Right lobe of liver (tissue), 6 donors: Measurements from ENCODE around the gene VAV3. TPM values are rescaled to one million over a fixed set of nuclear protein-coding genes. Genes with fewer than 3 reads are reported as not detected.

Experiments
- ATAC-seq, 4 donors: fragments of 200-7000 bp; cut with Tn5 transposase; one replicate each; pipeline ENCODE4 v1.9.1; 2020; ENCODE audit warnings: mild to moderate bottlenecking in 4 of 4, moderate library complexity in 4 of 4
- DNase-seq, 3 donors: peaks; one replicate each; pipeline ENCODE4 v3.0.0-alpha.2; 2020
- H3K27ac ChIP-seq, 3 donors: fragments of 200-600 bp; one replicate each; pipeline ENCODE4 v1.8.0; 2022
- H3K27me3 ChIP-seq, 2 donors: fragments of 200-600 bp; one replicate each; pipeline ENCODE4 v1.8.0; 2022
- H3K36me3 ChIP-seq, 4 donors: fragments of 200-600 bp; sonication (generic) in 1 of 4; one replicate each; pipeline versions ENCODE4 v1.5.1 to v1.8.0; 2017 to 2022; ENCODE audit warnings: control low read depth in 1 of 4
- H3K4me1 ChIP-seq, 4 donors: fragments of 200-600 bp; sonication (generic) in 1 of 4; one replicate each; pipeline versions ENCODE4 v1.5.1 to v1.8.0; 2017 to 2022; ENCODE audit warnings: control low read depth in 1 of 4
- H3K4me3 ChIP-seq, 3 donors: fragments of 200-600 bp; one replicate each; pipeline ENCODE4 v1.8.0; 2022
- H3K9me3 ChIP-seq, 4 donors: fragments of 200-600 bp; sonication (generic) in 1 of 4; one replicate each; pipeline versions ENCODE4 v1.5.1 to v1.8.0; 2017 to 2022; ENCODE audit warnings: control low read depth in 1 of 4
- POLR2A ChIP-seq: fragments of 450-650 bp; IDR thresholded peaks from one replicate; pipeline ENCODE4 v1.6.1; 2017; ENCODE audit warnings: antibody characterized with exemption, mild to moderate bottlenecking
- WGBS: methylation state at CpG from one replicate; pipeline ENCODE4 v1.1.6; 2018; ENCODE audit warnings: low coverage, low lambda C conversion rate; ENCODE audit not compliant: insufficient coverage; ENCODE audit errors: missing lambda C conversion rate; 5-methylcytosine and 5-hydroxymethylcytosine counted together
- intact Hi-C, 2 donors: fragments of 100-400 bp; cut with DNase I; formaldehyde crosslinking; loops; one replicate each; pipeline versions ENCODE4 v1.11.2 to v1.14.1; 2022
- total RNA-seq, 6 experiments: library from RNA; depleted of rRNA in 2 of 6; stranded (reverse); fragments of >200 nt in 2 of 6; fragmentation: NEBNext Ultra II Directional in 3 of 6; extraction: Animal tissue kit (Norgen Biotek cat#: 25700) in 3 of 6; gene quantifications; one replicate each; pipeline versions ENCODE4 v1.1.0 to v1.2.4, GENCODE V29; 2016 to 2023
- TF ChIP-seq, protein P1 (sequence below), 4 donors: fragments of 200-600 bp in 3 of 4; fragments of 450-650 bp in 1 of 4; IDR thresholded peaks; one replicate each; pipeline versions ENCODE4 v1.5.1 to v1.8.0; 2016 to 2022; ENCODE audit warnings: antibody characterized with exemption in 4 of 4, mild to moderate bottlenecking in 2 of 4
- donor health status: DM: no; HTN: yes; CAD: no.
- donor health status: DM: no; HTN: no; CAD: no.
- donor health status: DM: no; HTN: no; CAD: no.
- donor health status: DM: no; HTN: yes; CAD: no.
- donor health status: DM: no; HTN: yes; CAD: no.

Gene VAV3
- total RNA-seq, 6 experiments from 2014 or later = 0.77 to 3.6 (median 1.5) TPM

DNA sequence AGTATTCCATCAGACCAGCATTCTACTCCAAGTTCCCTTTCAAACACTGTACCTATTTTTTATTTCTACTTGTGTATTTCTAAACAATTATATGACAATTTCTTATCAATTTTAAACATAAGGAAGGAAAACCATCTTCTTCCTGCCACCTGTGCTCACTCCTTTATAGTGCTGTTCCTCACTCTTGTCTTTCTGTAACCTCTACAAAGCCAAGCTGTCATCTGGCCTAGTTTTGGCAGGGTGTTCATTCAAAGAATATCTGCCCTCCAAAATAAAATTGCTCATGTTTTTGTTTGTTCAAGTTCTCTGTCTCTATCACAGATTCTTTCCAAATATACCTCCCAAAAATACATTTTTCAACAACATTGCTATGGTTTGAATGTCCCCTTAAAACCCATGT lies 360.2 kb downstream of the VAV3 start:
- no peak for DNase-seq
- Histone ChIP-seq H3K27me3 (no peaks in the 10 kb centered on the region), H3K4me1 (no peaks in the 10 kb centered on the region), H3K27ac (no peak overlapping the region), H3K36me3 (no peaks in the 10 kb centered on the region), H3K9me3 (no peaks in the 10 kb centered on the region), H3K4me3 (no peak overlapping the region)
- ATAC-seq = no peak
- TF ChIP-seq POLR2A = no peak
- TF ChIP-seq, protein P1, sequence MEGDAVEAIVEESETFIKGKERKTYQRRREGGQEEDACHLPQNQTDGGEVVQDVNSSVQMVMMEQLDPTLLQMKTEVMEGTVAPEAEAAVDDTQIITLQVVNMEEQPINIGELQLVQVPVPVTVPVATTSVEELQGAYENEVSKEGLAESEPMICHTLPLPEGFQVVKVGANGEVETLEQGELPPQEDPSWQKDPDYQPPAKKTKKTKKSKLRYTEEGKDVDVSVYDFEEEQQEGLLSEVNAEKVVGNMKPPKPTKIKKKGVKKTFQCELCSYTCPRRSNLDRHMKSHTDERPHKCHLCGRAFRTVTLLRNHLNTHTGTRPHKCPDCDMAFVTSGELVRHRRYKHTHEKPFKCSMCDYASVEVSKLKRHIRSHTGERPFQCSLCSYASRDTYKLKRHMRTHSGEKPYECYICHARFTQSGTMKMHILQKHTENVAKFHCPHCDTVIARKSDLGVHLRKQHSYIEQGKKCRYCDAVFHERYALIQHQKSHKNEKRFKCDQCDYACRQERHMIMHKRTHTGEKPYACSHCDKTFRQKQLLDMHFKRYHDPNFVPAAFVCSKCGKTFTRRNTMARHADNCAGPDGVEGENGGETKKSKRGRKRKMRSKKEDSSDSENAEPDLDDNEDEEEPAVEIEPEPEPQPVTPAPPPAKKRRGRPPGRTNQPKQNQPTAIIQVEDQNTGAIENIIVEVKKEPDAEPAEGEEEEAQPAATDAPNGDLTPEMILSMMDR (IDR thresholded peaks at IDR 0.05) = no peak
- intact Hi-C loops = no loop called here

GRCh38 chr1:107600607-107601160 lies 364.3 kb downstream of the VAV3 start:
- Histone ChIP-seq H3K4me1 (peaks cover 0 to 8% (median 0%) of the 10 kb centered on the region in 4 donors), H3K27me3 (no peaks in the 10 kb centered on the region), H3K36me3 (no peaks in the 10 kb centered on the region), H3K9me3 (no peaks in the 10 kb centered on the region), H3K27ac (no peak overlapping the region), H3K4me3 (no peak overlapping the region)
- WGBS = 57% methylated on average over 1 of the region's 3 CpGs
- intact Hi-C loops = no loop called here
- no peak for DNase-seq
- ATAC-seq = no peak
- TF ChIP-seq, protein P1 (IDR thresholded peaks at IDR 0.05) = no peak
- no peak for TF ChIP-seq POLR2A

DNA sequence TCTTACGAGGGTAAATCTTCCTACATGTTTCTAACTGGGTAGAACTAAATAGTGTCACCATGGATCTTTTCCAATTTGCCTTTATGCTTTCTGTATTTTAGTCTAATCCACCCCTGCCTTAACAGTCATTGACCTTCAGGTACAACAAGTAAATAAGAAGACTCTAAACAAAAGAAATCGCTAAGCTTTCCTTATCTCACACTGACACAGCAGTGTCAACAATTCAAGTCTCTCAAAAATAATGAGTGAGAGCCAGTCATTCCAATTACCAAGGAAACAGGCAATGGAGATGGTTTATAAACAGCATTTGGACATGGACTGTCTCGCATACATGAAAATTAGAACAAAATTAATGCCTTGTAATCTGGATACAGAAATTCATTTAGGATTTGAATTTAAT lies 365.8 kb downstream of the VAV3 start:
- intact Hi-C loops = no loop called here
- Histone ChIP-seq H3K4me1 (peaks cover 0 to 8% (median 0%) of the 10 kb centered on the region in 4 donors), H3K4me3 (no peak overlapping the region), H3K9me3 (no peaks in the 10 kb centered on the region), H3K27ac (no peak overlapping the region), H3K36me3 (no peaks in the 10 kb centered on the region), H3K27me3 (no peaks in the 10 kb centered on the region)
- DNase-seq (no peak), ATAC-seq (no peak)
- TF ChIP-seq, protein P1 (IDR thresholded peaks at IDR 0.05) = no peak
- TF ChIP-seq POLR2A = no peak
- 61% methylated on average over 3 of the region's 3 CpGs for WGBS

GRCh38 chr1:107597290-107597689 lies 367.7 kb downstream of the VAV3 start:
- peak; percentile 32 to 89 (median 68) for ATAC-seq
- intact Hi-C loops = no loop called here

More at GRCh38 chr1:107597290-107597689, 367.7 kb downstream of the VAV3 start:
- no peak overlapping the region for H3K4me3 ChIP-seq
- peaks cover 0 to 8% (median 0%) of the 10 kb centered on the region in 4 donors for H3K4me1 ChIP-seq
- no peak for DNase-seq
- H3K9me3 ChIP-seq = no peaks in the 10 kb centered on the region
- no peaks in the 10 kb centered on the region for H3K36me3 ChIP-seq
- no peak for TF ChIP-seq POLR2A
- TF ChIP-seq, protein P1 (IDR thresholded peaks at IDR 0.05) = no peak
- H3K27ac ChIP-seq = no peak overlapping the region
- H3K27me3 ChIP-seq = no peaks in the 10 kb centered on the region
